ENCODE data around the gene PYCR2.
A peak's percentile ranks its signal among the peaks of the same experiment; 100 is the strongest.

GRCh38 chr1:225883616-225884265 is 40.3 kb downstream of the PYCR2 start:
- TF ChIP-seq CTCF (conservative IDR thresholded peaks at IDR 0.05; ENCODE audit: low read depth, low read length) (peak; percentile 47), EZH2 (IDR thresholded peaks at IDR 0.05; ENCODE audit: low read length, unreplicated experiment) (no peak), EZH2phosphoT487 (IDR thresholded peaks at IDR 0.05; ENCODE audit: borderline replicate concordance, low read length) (no peak)

All from PC-3 (cell line).